Fibroblast of peridontal ligament (primary cell): ENCODE data around the gene ELOVL5.

Source experiments
- DNase-seq: peaks from one replicate; pipeline ENCODE4 v3.0.0-alpha.2; 2010; ENCODE audit errors: extremely low read depth

Gene ELOVL5

DNA sequence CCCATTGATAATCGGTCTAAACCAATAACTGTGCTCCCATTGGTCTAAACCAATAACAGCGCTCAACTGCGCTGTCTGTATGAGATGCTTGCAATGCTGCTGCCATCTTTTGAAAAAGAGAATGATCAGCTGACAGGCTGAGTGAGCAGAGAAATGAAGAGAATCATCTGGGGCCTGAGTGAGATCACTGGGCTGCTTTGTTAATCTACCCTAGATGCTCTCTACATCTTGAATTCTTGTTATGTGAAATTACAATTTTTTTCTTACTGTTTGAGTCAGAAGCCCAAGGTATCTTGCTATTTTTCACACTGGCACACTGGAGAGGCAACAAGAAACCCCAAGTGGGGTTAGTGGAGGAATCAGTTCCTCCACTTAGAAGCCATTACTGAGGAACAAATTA, 108.6 kb downstream of the ELOVL5 start:
- no peak for DNase-seq

DNA sequence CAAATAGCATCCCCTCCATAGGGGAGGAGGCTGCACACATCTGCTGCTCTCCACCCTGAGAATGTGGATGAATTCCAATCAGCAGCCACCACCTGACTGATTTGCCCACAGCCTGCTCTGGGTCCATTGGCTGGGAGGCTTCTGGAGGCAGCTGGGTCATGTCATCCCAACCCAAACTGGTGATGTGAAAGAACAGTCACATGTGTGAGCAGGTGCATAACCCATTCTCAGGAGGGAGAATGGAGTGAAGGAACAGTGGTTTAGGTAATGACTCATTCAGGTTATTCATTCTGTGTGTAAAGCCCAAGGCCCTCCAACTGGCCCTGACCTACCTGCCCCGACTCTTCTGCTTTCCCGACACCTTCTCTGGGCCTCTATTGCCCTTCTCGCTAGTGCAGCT, 109.2 kb downstream of the ELOVL5 start:
- DNase-seq = no peak

DNA sequence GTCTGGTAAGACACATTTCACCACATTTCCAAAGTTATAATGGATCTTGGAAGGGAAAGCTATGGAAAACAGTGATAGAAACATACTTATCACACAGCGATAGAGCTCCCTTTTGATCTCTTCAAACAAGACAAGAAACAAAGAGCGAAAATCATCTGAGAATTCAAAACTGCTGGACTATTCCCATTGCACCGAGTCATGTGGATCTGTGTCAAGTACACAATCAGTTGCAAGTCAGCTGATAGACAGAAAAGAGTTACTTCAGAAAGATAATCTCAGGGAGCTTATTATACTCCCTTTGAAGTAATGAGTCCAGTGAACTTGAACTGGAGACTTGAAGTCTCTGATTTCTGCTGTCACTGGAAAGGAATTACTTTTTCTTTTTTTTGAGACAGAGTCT, 110.4 kb downstream of the ELOVL5 start:
- DNase-seq = no peak

DNA sequence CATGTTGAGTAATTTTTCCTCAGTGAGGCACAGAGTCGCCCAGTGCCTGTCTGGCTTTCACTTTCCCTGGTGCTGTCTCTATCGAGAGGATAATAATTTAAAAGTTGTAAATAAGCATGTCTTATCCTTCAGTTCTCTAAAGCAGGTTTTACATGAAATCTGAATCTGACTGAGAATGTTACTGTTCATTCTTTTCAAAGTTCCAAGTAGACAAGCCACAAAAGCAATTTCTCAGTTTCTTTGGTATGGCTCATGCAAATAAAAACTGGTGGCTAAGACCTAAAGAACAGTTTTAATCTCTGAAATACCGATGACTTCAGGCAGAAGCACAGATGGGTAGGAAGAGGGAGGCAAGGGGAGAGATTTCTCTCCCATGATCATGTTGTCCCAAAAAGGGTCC, 112.5 kb downstream of the ELOVL5 start:
- peak; percentile 16 for DNase-seq

DNA sequence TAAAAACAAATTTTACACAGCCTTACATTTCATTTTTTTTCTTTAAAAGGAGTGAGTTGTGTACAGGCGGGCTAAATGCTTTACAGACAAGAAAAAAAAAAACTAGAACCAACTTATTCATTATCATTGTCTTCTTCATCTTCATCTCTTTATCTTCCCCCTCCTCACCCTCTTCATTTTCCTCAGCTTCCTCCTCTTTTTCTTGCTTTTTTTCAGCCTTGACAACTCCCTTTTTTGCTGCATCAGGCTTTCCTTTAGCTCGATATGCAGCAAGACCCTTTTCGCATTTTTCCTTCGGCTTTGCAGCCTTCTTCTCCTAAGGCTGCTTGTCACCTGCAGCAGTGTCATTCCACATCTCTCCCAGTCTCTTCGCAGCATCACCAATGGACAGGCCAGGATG, 113.2 kb downstream of the ELOVL5 start:
- no peak for DNase-seq

DNA sequence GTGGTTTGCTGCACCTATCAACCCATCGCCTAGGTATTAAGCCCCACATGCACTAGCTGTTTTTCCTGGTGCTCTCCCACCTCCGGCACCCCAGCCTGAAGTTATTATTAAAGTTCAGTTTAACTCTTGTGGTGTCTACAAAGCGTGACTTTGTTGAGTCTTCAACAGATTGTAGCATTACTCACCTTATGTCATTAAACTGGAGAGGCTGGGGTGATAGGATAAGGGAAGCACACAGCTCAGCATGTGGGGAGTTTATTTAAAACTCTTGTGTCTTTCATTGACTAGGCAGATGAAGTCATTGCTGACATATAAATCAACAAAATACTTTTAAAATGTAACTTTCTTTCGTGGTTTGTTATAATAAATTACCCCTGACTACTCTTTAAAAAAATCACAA, 115.4 kb downstream of the ELOVL5 start:
- DNase-seq = no peak

DNA sequence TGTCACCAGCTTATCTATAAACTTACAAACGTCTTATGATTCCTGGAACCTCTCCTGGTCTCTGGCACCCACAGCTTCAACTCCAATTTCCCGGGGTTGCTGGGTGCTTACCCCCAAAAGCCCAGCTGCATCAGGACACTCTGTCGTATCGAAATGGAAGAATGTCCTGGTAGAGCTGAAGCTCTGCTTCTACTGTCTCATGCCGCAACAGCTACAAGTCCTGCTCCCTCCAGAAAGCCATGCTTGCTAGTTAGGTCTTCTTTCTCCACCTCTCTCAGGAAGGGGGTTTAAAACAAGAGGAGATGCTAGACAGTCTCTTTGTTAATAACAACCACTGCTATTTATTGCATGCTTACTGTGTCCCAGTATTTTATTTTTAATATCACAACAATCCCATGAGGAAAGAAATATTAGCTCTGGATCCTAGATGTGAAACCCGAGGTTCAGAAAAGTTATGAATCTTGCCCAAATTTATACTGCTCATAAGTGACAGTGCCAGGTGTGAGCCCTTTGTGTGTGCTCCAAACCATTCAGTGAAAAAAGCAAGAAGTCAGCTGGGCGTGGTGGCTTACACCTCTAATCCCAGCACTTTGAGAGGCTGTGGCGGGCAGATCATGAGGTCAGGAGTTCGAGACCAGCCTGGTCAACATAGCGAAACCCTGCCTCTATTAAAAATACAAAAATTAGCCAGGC, 117.8 kb downstream of the ELOVL5 start:
- no peak for DNase-seq

DNA sequence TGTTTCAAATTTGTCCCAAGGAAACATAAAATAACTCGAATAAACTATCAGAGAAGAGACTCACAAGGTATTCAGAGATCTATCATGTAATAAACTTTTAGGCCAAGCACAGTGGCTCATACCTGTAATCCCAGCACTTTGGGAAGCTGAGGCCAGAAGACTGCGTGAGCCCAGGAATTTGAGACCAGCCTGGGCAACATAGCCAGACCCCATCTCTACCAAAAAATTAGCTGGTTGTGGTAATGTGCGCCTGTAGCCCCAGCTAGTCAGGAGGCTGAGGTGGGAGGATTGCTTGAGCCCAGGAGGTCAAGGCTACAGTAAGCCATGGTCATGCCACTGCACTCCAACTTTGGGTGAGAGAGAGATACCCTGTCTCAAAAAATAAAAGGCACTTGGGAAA, 120.9 kb downstream of the ELOVL5 start:
- DNase-seq = no peak

DNA sequence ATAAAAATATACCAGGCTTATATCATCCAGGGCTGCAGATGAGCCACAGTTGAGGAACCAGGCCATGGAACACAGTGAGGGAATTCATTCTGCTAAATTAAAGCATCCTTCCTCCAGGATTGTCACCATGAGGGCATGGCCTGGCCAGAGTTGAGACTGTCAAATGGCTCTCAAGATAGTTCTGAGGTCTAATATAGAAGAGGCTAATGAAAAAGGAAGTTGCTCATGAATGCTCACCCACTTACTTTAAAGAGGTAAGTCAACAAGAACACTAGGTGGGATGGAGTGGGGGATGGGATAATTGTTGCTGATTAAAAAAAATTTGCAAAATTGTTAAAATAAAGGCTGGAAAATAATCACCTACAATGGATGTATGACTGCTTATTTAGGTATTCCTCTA, 128.1 kb downstream of the ELOVL5 start:
- no peak for DNase-seq
